GOT3 (cell line): ENCODE data around the gene CDH10.

Experiments used
- DNase-seq: peaks from one replicate; lab custom pipeline; 2025; ENCODE audit warnings: mixed read lengths; lab: John Stamatoyannopoulos, UW

CDH10 gene

DNA sequence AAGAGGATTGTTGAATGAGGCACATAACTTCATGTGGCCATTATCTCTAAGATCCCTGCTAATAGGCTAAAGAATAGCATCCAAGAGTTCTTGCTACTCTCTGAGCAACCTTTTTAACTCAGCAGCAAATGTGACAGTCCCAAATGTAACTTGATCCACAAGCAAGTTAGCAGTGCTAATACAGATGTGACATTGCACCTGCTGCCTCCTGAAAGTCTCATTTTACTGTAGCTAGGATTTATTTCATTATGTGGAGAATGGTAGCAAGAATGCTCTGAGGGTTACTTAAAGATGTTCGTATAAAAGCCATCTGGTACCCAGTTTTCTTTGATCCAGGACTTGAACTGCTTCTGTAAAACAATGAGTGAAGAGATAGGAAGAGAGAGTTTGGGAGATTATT is 45.8 kb downstream of the CDH10 start:
- DNase-seq = no peak

- DNase-seq = no peak
Observed at GRCh38 chr5:24595329-24595728, 49.4 kb downstream of the CDH10 start.

DNA sequence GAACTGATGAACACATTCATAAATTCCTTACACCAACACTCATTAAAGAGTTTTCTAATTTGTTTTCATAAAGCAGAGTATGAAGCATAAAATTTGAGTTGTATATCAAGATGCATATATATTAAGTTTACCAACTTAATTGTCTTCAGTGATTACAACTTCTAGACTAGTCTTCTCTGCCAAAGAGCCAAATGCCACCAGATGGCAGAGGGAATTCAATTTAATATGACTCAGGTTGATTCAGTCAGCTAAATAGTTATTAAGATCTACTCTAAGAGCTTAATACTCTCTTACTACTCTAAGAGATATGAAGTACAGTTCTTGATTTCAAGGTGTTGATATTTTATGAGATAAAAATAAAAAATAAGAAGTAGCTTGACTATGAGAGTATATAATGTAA is 53.4 kb downstream of the CDH10 start:
- no peak for DNase-seq

DNA sequence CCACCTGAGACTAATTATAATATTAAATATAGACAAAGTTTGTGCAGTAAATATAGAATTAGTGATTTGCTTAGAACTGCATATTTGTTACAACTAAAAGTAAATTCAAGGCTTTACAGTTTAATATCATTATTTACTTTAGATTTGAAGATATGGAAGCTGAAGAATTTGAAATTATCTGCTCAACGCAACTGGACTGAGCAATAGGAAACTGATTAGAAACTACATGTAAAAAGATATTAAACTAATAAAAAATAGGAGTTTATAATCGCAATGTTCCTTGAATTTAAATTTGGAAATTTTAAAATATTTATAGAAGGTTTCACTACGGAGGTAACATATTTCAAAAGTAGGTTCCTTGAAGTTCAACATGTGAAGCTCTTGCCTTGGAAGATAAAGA is 55.2 kb downstream of the CDH10 start:
- no peak for DNase-seq

DNA sequence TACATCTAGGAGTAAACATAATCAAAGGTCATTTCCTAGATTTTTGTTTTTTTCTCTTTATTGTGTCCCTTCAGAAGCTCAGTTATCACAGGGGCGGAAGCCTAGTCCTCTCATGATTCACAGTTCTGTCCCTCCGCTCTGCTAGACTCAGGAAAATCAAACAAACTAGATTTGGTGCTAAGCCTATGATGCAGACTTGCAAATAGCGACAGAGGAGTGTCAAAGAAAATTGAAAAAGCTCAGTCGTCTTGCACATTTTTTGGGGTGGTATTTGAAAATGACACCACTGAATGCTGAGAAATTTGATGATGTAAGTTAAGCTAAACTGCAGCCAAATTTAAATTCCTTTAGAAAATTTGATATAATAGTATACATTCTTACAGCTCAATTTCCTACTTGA is 59.0 kb downstream of the CDH10 start:
- DNase-seq = no peak

DNA sequence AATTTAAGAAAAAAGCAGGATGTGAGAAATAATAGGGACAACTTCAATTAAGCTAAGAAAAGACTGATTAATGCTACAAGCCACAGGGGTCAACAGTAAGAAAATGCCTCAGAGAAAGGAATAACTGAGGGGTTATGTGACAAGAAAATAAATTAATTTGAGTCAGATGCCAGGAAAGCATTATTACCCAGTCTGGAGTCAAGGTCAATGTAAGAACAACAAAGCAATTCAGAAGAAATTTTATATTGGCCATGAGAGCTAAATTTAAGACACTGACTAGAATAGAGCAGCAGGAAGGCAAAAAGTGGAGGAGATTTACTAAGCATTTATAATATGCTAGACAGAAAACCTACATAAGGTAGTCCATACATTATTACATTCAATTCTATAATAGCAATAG is 73.5 kb downstream of the CDH10 start:
- no peak for DNase-seq

GRCh38 chr5:24566933-24567332 is 77.8 kb downstream of the CDH10 start:
- DNase-seq = no peak

DNA sequence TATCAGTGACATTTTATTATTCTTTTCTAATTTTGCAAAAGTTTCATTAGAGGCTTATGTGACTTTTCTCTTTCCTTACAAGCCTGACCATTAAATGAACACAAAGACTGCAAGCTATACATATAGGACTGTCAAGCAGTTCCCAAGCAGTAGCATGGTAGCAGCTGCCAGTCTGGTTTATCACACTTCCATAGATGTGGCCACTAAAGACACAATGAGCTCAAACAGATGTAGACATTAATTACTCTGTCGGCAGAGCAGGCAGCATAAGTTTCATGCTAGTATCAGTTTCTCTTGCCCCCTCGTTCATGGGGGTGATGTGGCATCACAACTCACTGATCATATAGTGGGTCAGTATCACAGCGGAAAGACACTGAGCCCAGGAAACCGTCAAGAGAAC is 89.5 kb downstream of the CDH10 start:
- no peak for DNase-seq

- DNase-seq = no peak
Observed at GRCh38 chr5:24547132-24547531, 97.6 kb downstream of the CDH10 start.

- no peak for DNase-seq
Observed at GRCh38 chr5:24539613-24540012, 105.2 kb downstream of the CDH10 start.

- DNase-seq = no peak
Observed at GRCh38 chr5:24538346-24538745, 106.4 kb downstream of the CDH10 start.

GRCh38 chr5:24535646-24536045 is 109.1 kb downstream of the CDH10 start:
- DNase-seq = no peak

DNA sequence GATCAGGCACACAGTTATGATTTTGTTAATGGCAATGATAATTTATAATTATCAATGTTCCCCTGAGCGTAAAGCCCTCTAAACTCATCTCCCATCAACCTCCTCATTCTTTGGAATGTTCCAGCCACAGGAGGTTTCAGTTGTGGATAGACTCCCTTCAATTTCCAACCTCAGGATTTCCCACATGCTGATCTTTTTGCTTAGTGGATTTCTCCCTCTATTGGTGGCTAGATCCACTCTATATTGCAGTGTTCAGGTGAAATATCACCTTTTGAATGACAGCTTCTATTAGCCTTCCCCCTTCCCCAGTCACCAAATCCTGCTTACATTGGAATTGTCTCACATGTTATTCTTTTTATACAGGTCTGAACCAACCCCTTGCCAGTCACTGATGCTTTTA is 113.9 kb downstream of the CDH10 start:
- no peak for DNase-seq

DNA sequence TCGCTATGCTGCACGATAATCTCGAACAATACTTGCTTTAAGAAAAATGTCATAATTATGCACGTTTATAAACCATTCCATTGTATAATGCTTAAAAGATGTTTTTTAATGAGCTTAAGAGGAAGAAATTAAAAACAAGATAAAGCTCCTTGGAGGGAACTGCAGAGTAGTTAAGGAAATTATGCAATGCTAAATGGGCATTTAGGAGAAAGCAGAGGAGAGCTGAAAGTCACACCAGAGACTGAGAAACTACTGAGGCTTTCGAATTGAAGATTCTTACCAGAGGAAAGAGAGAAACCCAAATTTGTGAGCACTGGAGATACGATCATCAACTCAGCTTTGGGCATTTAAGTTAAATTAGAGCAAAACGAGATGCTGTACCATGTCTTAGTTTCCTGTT is 119.4 kb downstream of the CDH10 start:
- no peak for DNase-seq

- DNase-seq = no peak
Observed at GRCh38 chr5:24512423-24512822, 132.4 kb downstream of the CDH10 start.

- DNase-seq = no peak
Observed at GRCh38 chr5:24510523-24510988, 134.2 kb downstream of the CDH10 start.

- DNase-seq = no peak
Observed at GRCh38 chr5:24509943-24510342, 134.8 kb downstream of the CDH10 start.

- no peak for DNase-seq
Observed at GRCh38 chr5:24505258-24505657, 139.5 kb downstream of the CDH10 start.

DNA sequence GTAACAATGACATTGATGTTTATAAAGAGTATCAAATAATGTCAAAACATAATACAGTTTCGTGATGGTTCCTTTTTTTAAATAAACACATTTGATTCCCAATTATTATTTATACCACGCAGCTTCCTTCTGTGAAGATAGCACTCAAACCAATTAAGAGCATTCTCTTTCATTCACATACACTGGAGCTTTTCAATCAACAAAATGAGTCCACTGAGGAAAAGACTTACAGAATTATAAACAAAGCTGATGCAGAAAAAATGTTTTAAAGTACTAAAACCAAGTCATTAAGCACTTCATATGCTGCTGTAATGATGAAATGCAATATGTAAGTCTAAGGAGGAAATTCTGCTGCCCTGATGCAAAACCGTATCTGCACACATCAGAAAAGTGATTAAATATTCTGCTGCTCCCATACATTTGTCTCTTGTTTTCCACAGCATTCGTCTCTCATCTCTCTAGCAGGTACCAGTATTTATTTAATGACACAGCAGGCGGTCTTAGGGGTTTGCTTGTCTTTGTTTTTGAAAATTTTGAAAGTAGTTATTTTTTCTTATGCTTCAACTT is 147.1 kb downstream of the CDH10 start:
- no peak for DNase-seq

DNA sequence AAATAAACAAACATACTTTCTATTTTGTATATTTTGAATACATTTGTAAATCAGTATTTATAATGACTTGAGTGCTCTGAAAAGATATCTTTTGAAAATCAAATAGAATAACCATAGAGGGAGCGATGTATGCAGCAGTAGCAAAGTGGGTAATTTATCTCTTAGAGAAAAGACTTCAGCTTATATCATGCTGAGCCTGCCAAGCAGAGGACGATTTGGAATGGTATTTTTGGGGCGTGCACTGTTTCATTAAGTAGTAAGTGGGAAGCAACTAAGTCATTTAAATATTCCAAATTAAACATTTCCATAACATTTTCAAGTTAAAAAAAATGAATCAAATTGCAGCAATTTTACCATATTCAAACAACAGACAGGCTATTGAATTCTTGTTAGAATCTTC is 147.6 kb downstream of the CDH10 start:
- DNase-seq = no peak

GRCh38 chr5:24496268-24496667 is 148.5 kb downstream of the CDH10 start:
- no peak for DNase-seq

DNA sequence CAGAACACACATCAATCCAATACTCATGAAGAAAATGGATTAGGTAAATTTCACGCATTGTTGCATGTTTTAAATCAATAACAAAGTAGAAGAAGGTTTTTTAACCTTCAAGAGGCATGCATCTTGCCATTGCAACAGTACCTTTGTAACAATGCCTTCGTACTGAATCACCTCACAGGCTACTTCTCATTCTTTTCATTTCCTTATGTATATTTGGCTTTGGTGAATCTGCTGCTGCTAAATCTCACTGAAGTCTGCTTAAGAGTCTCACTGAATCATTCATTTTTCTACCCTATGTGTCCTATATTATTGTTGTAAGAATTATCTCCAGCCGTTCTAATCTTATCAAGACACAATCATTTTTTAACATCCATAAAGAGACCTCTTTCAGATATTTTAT is 152.5 kb downstream of the CDH10 start:
- DNase-seq = no peak

DNA sequence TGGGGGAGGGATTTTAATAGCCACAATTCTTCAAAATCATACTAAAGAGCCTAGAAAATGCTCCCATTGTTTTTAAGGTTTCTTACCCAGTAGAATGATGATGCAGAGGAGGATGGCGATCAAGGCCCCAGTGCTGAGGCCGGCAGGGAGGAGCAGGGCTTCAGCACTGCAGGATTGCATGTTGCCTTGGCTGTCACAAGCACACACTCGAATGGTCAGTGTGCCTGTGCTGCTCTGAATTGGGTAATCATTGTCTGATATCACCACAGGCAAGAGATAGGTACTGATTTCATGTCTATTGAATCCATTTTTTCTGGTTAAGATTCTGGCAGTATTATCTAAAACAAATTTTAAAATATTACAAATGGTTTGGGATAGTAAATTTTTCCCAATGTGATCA is 153.3 kb downstream of the CDH10 start:
- no peak for DNase-seq

DNA sequence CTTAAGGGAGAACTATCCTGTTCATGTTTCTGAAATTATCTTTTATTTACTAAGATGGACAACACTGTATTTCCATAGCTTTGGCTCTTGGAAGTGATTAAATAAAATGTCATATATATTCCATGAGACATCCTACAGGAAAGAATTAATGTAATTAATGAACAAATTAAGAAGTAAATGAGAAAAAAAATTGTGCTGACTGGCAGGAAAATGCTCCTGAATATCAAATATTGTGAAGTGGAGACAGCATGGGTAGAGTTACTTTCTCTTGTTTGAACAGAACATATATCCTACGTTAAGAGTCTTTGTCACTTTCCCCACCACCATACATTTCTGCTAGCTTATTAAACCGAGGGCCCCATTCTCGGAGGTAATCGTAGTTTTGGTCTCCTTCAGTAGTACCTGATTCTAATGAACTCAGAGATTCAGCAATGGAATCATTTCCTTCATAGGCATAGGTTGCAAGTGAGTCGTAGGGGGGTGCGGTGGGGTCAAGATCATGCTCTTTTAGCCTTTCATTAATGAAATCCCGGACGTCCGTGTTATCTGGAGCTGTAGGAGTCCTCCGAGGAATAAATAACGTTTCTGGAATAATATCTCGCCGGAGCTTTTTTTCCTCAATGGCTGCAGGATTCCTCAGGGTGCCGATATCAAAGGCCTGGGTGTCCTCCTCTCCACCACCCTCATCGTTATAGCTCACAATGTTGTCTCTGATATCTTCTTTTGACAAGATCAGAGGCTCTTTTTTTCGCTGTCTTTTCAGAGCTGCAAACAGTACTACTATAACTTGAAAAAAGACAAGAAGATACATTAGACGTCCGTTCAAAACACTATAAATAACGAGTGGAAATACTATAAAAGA is 157.2 kb downstream of the CDH10 start:
- DNase-seq = no peak
